GM19099 (cell line): ENCODE results near the gene DNAJC6.

Experiments used
- POLR2A ChIP-seq: IDR thresholded peaks from 3 replicates; pipeline ENCODE4 v1.6.1; 2011; ENCODE audit warnings: low read depth; ENCODE audit not compliant: insufficient read length; ENCODE audit errors: extremely low read depth

Gene DNAJC6

DNA sequence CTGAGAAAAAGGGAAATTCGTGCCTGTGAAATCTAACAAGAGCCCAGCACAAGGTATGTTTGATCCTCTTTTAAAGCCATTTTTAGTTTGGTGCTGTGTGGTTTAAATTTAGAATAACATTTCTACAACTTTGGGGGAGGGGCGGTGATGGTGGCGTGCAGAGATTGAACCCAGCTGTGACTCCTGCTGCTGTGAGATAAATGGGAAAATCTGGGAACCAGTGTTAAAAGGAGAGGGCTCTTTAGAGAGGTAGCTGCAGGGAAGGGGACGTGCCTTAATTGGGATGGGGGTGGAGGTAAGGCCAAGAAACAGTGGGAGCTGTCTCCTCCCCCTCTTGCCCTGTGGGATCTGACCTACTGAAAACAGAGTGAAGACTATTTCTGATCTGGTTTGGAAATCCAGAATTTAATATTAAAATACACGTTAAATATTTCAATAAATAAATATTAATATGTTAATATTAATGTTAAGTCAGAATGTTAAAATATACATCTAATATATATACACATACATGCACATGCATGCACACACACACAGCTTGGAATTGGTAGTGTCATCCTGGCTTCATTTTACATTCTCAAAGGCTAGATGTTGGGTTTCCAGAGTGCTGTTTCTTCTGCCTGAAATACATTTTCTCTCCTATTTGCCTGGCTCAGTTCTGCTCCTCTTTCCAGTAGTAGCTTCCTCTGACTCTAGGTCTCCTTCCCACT, 30.1 kb upstream of the DNAJC6 start:
- no peak for TF ChIP-seq POLR2A

- TF ChIP-seq POLR2A: no peak
Observed at GRCh38 chr1:65281846-65282245, 27.5 kb upstream of the DNAJC6 start.

GRCh38 chr1:65284229-65284628, 25.1 kb upstream of the DNAJC6 start:
- no peak for TF ChIP-seq POLR2A

DNA sequence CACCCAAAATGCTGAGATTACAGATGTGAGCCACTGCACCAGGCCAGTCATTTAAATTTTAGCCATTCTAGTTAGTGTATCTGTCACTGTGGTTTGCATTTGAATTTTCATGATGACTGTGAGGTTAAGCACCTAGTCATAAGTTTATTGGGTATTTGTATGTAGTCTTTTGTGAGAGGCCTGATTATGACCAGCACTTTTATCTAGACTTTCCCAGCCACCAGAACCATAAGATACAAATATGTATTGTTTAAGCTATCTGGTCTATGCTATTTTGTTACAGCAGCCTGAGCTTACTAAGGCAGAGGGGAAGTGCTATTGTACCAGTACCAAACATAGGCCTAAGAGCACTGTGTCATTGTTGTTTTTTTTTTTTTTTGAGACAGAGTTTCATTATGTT, 19.9 kb upstream of the DNAJC6 start:
- TF ChIP-seq POLR2A: no peak

GRCh38 chr1:65292861-65293593, 16.3 kb upstream of the DNAJC6 start:
- TF ChIP-seq POLR2A: no peak

DNA sequence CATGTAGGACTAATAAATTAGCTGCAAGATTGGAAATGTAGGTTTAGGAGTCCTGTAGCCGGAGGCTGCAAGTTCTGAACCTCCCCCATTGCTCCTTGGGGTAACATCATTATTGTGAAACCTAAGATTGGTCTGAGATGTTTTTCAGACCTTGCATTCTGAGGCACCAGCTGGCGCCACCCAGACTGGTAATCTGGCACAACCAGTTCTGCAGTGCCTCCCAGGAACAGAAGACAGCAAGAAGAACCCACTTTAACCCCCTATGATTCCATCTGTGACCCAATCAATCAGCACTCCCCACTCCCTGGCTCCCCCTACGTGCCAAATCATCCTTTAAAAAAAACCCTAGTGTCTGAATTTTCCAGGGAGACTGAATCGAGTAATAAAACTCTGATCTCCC, 11.6 kb upstream of the DNAJC6 start:
- TF ChIP-seq POLR2A: no peak

DNA sequence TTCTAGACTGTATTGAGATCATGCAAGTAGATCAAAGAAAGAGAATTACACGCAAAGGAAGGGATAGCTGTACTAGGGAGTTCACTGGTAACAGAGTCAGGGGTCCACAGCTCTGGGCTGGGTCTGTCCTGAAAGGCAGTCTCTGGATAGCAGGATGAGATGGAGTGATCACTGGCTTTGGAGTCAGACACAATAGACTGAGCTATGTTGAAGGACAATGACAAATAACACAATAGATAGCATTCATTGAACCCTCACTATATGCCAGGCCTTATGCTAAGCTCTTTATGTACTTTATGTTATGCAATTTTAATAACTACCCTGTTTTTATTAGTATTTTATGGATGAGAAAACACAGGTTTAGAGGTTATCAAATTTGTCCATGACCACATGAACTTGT, 10.0 kb upstream of the DNAJC6 start:
- no peak for TF ChIP-seq POLR2A

GRCh38 chr1:65308781-65309303, 501 bp upstream of the DNAJC6 start:
- TF ChIP-seq POLR2A: no peak

- no peak for TF ChIP-seq POLR2A
Observed at GRCh38 chr1:65310078-65310587, 790 bp downstream of the DNAJC6 start.

DNA sequence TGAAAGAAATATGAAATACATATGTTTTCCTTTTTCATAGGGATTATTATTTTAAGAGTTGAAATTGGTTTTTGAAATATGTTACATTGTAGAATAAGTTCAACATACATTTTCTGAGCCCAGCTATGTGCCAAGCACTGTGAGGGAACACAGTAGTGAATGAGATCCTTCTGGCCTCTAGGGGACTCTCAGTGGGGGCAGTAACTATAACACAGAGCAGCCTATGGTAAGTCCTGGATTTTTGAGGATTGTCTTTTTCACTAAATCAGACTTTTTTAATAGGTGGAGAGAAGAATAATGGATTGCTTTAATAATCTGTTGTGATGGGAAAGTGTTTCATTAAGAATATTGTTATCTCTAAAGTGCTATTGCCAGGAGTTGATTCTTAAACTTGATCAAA, 2.4 kb downstream of the DNAJC6 start:
- no peak for TF ChIP-seq POLR2A

- TF ChIP-seq POLR2A: no peak
Observed at GRCh38 chr1:65316233-65316632, 6.9 kb downstream of the DNAJC6 start.

DNA sequence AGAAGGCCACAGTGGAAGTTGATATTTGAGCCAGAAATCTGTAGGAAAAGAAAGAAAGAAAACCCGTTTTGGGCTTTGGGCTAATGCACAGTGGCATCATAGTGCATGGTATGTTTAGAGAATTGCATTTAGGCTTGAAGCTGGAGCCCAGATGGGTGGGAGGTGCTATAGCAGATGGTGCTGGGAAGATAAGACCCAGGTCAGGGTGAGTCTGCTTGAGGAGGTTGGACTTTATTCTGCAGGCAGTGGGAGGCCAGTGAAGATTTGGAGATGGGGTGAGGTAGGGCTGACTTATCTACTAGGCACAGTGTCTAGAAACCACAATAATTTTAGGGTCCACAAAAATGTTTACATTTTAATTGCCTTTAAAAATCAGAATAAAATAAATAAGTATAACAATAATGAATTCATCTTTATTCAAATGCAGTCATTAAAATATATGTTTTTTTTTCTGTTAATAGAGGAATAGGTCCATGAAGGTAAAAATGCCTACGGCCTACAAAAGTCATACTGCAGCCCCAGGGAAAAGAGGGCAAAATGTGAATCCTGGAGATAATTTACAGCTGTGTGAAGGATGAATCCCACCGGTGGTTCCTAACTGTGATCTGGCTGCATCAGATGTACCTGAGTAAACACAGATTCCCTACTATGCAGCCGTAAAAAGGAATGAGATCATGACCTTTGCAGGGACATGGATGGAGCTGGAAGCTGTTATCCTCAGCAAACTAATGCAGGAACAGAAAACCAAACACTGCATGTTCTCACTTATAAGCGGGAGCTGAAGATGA, 8.7 kb downstream of the DNAJC6 start:
- TF ChIP-seq POLR2A: no peak

GRCh38 chr1:65319141-65319540, 9.8 kb downstream of the DNAJC6 start:
- no peak for TF ChIP-seq POLR2A

DNA sequence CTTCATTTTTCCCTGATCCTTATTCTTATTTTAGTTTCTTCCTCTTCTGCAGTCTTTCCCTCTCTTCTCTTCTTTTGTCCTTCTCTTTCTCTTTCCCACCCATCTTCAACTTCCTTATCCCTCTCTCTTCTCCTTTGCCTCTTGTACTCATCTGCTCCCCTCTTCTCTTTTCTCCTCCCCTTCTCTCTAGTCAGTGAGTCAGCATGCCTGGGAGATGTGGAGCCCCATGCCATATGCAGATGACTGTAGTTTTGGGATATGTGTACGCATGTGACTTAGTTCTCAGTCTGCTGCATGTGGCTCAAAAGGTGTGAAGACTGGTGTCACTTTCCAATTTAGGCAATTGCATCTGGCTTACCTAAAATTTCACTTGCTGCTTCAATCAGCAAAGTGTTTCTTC, 10.4 kb downstream of the DNAJC6 start:
- no peak for TF ChIP-seq POLR2A

- no peak for TF ChIP-seq POLR2A
Observed at GRCh38 chr1:65321879-65322278, 12.5 kb downstream of the DNAJC6 start.
